ENCODE measurements around the gene MRPS12. TPM values are rescaled to one million over a fixed set of nuclear protein-coding genes. Genes with fewer than 3 reads are reported as not detected.

The MRPS12 gene
- total and polyA plus RNA-seq, 2 of the 4 experiments (the other 2 are of a cell fraction), result 26.7 to 75.4 TPM

- H2BK5ac ChIP-seq (ENCODE audit: low read depth, low read length, poor library complexity, severe bottlenecking), result no peak overlapping the region
- ChIA-PET CTCF (interaction anchor here (0.6 to 0.7 kb wide), 3 partner anchors 10 to 300 kb away, joined by 3 to 5 read pairs (median 3); no protein-coding TSS in a partner anchor), POLR2A (ENCODE audit: unreplicated experiment) (interaction anchor here (0.5 kb wide), 1 partner anchor 403 kb away, joined by 5 read pairs; no protein-coding TSS in a partner anchor)
- dilution Hi-C loops (cut with HindIII; ENCODE audit: low sequenced_read_pairs, unreplicated experiment), result no loop called here
- no peak overlapping the region for H3K9ac ChIP-seq (ENCODE audit: low read depth, low read length)
- H3K79me1 ChIP-seq (ENCODE audit: low read depth in 1 of 2, low read length in 2 of 2), result peaks cover 0 to 4% of the 10 kb centered on the region in 2 experiments; a peak in 1 of 4 replicates
- H2AK9ac ChIP-seq (replicated peaks; ENCODE audit: low read depth, low read length, poor library complexity), result no peak overlapping the region
- no peak overlapping the region for H3K4me3 ChIP-seq (ENCODE audit: insufficient read depth, low read depth, low read length)
- H3K36me3 ChIP-seq (ENCODE audit: control insufficient read depth, insufficient read depth, low read length), result no peaks in the 10 kb centered on the region
- H4K8ac ChIP-seq (ENCODE audit: low read depth in 2 of 2, low read length in 2 of 2), result no peak overlapping the region
- H4K5ac ChIP-seq (ENCODE audit: low read depth, low read length), result no peak overlapping the region
- H4K20me1 ChIP-seq (ENCODE audit: insufficient read depth, low read length), result no peaks in the 10 kb centered on the region; the same call in 1 of the 2 replicates
- no peak for TF ChIP-seq MXI1 (IDR thresholded peaks at IDR 0.05; ENCODE audit: borderline replicate concordance, low read depth, low read length)
- TF ChIP-seq FOS (IDR thresholded peaks at IDR 0.05; ENCODE audit: low read depth, low read length), result no peak
- no peak for TF ChIP-seq POLR2A (IDR thresholded peaks at IDR 0.05; ENCODE audit: low read depth, low read length)
- no peak for TF ChIP-seq NFE2L2 (IDR thresholded peaks at IDR 0.05; ENCODE audit: low read depth, low read length)
- no peak for TF ChIP-seq RCOR1 (IDR thresholded peaks at IDR 0.05; ENCODE audit: insufficient replicate concordance, low read length)
- TF ChIP-seq CHD1 (IDR thresholded peaks at IDR 0.05; ENCODE audit: low read depth, low read length), result no peak
- TF ChIP-seq SMC3 (IDR thresholded peaks at IDR 0.05; ENCODE audit: low read depth, low read length), result no peak
- TF ChIP-seq MAZ (IDR thresholded peaks at IDR 0.05; ENCODE audit: borderline replicate concordance, low read depth, low read length), result no peak
- TF ChIP-seq CTCF (conservative IDR thresholded peaks at IDR 0.05; ENCODE audit: low read depth, low read length), result no peak
- TF ChIP-seq MAFK (IDR thresholded peaks at IDR 0.05; ENCODE audit: low read depth, low read length), result no peak
- TF ChIP-seq USF2 (IDR thresholded peaks at IDR 0.05; ENCODE audit: low read depth, low read length), result no peak
- no peak for TF ChIP-seq RAD21 (IDR thresholded peaks at IDR 0.05; ENCODE audit: low read length)
- no peak for TF ChIP-seq CEBPB (IDR thresholded peaks at IDR 0.05; ENCODE audit: low read depth, low read length)
- no peak for TF ChIP-seq ELK1 (IDR thresholded peaks at IDR 0.05; ENCODE audit: borderline replicate concordance, low read depth, low read length)
- TF ChIP-seq RFX5 (IDR thresholded peaks at IDR 0.05; ENCODE audit: low read depth, low read length), result no peak
- TF ChIP-seq BHLHE40 (IDR thresholded peaks at IDR 0.05; ENCODE audit: low read depth, low read length), result no peak
- BruUV-seq (replicated peaks), result no TSS peak
- no peak overlapping the region for H3K4ac ChIP-seq (ENCODE audit: low read depth, low read length)
- H3K56ac ChIP-seq (ENCODE audit: extremely low read depth, insufficient read depth, low read length), result no peak overlapping the region
- no peak overlapping the region for H3K23ac ChIP-seq (ENCODE audit: low read depth, low read length)
- intact Hi-C loops (cut with micrococcal nuclease), result no loop called here
- H4K91ac ChIP-seq (ENCODE audit: insufficient read depth, low read depth, low read length), result no peak overlapping the region
- WGBS, 2 experiments (ENCODE audit: extremely low coverage in 2 of 2, insufficient read length in 1 of 2), result 80% methylated on average over 1 of the region's 2 CpGs; no CpG with 5 or more reads in 1 of the 2 experiments
- no peak overlapping the region for H3K18ac ChIP-seq (ENCODE audit: low read depth, low read length)
- H2BK15ac ChIP-seq (ENCODE audit: low read depth, low read length), result no peak overlapping the region
- in situ Hi-C loops (cut with MboI; ENCODE audit: low sequenced_read_pairs), result loop anchor here (10.0 kb wide), 1 partner anchor 369 kb away; the partner anchor contains the start of gene LRFN1
- no peak overlapping the region for H3K4me2 ChIP-seq (ENCODE audit: low read depth, low read length)
- no peak overlapping the region for H2AK5ac ChIP-seq (ENCODE audit: low read depth, low read length)
- no peak overlapping the region for H2AFZ ChIP-seq (replicated peaks; ENCODE audit: low read length, poor library complexity)
- H2BK20ac ChIP-seq (ENCODE audit: low read depth, low read length), result no peak overlapping the region
- no peak for ATAC-seq (ENCODE audit: low read depth)
- no peak for DNase-seq
- no peaks in the 10 kb centered on the region for H3K27me3 ChIP-seq (ENCODE audit: control insufficient read depth, insufficient read depth, low read length)
- no peak overlapping the region for H3K14ac ChIP-seq (replicated peaks; ENCODE audit: low read depth, low read length)
- H3K9me1 ChIP-seq (ENCODE audit: insufficient read depth, low read length), result no peaks in the 10 kb centered on the region
- H3K27ac ChIP-seq (ENCODE audit: insufficient read depth, low read length), result no peak overlapping the region
- H2BK120ac ChIP-seq (ENCODE audit: low read depth, low read length), result no peak overlapping the region
- no peaks in the 10 kb centered on the region for H3K9me3 ChIP-seq (ENCODE audit: control insufficient read depth, insufficient read depth, low read length)
- H3K4me1 ChIP-seq (ENCODE audit: control insufficient read depth, insufficient read depth, low read length), result no peaks in the 10 kb centered on the region
Observed at GRCh38 chr19:38956264-38956663, 25.5 kb downstream of the MRPS12 start.
